Parathyroid adenoma (tissue), 2 donors: ENCODE results near the gene KPTN.

Experiments
- H2AFZ ChIP-seq: fragments of 300-600 bp; sonication (generic); one replicate; pipeline ENCODE4 v1.7.0; 2017; ENCODE audit warnings: antibody characterized with exemption, mild to moderate bottlenecking
- H3K27ac ChIP-seq: fragments of 300-600 bp; sonication (generic); one replicate; pipeline ENCODE4 v1.7.0; 2017
- H3K27me3 ChIP-seq: fragments of 300-600 bp; sonication (generic); one replicate; pipeline ENCODE4 v1.7.0; 2017; ENCODE audit warnings: low read length; ENCODE audit not compliant: control insufficient read depth, insufficient read depth
- H3K36me3 ChIP-seq: fragments of 300-600 bp; sonication (generic); one replicate; pipeline ENCODE4 v1.7.0; 2017; ENCODE audit warnings: low read length; ENCODE audit not compliant: control insufficient read depth, insufficient read depth
- H3K4me1 ChIP-seq: fragments of 300-600 bp; sonication (generic); one replicate; pipeline ENCODE4 v1.7.0; 2017; ENCODE audit warnings: control low read depth
- H3K4me2 ChIP-seq: fragments of 300-600 bp; sonication (generic); one replicate; pipeline ENCODE4 v1.7.0; 2017; ENCODE audit warnings: low read length
- H3K4me3 ChIP-seq: fragments of 300-600 bp; sonication (generic); one replicate; pipeline ENCODE4 v1.7.0; 2017; ENCODE audit warnings: low read depth, low read length
- H3K79me2 ChIP-seq: fragments of 300-600 bp; sonication (generic); one replicate; pipeline ENCODE4 v1.7.0; 2017; ENCODE audit warnings: control low read depth
- H3K9ac ChIP-seq: fragments of 300-600 bp; sonication (generic); one replicate; pipeline ENCODE4 v1.7.0; 2017; ENCODE audit warnings: mild to moderate bottlenecking
- H3K9me3 ChIP-seq: fragments of 300-600 bp; sonication (generic); one replicate; pipeline ENCODE4 v1.7.0; 2017; ENCODE audit warnings: low read length; ENCODE audit not compliant: control insufficient read depth
- CTCF ChIP-seq: fragments of 300-600 bp; sonication (generic); IDR thresholded peaks from one replicate; pipeline ENCODE4 v1.7.0; 2017; ENCODE audit warnings: antibody characterized with exemption, mild to moderate bottlenecking
- donor health status: primary hyperparathyroidism.

The KPTN gene

DNA sequence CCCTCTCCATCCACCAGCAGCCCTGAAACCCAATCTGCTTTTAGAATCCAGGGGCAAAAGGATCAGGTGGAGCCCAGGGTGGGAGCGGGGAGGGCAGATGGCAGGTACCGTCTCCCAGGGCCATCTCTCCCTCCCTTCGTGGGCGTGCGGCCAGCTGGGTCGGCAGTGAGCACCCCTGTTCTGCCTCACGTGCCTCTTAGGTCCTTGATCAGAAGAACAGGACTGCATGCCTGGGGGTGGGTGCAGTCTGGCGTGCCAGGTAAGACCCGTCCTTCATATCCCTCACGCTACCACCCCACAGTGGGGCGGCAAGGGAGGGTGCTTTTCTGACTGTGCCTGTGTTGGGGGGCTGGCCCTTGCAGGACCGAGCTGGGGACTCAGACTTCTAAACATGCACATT is 14.3 kb downstream of the KPTN start:
- Histone ChIP-seq H3K4me3 (no peak overlapping the region), H3K9ac (no peak overlapping the region), H3K79me2 (no peaks in the 10 kb centered on the region), H3K4me1 (peaks cover 5% of the 10 kb centered on the region), H3K36me3 (no peaks in the 10 kb centered on the region), H3K27me3 (peaks cover 1% of the 10 kb centered on the region), H3K27ac (no peak overlapping the region), H2AFZ (peak overlapping the region; percentile 9), H3K4me2 (no peak overlapping the region), H3K9me3 (no peaks in the 10 kb centered on the region)
- no peak for TF ChIP-seq CTCF

DNA sequence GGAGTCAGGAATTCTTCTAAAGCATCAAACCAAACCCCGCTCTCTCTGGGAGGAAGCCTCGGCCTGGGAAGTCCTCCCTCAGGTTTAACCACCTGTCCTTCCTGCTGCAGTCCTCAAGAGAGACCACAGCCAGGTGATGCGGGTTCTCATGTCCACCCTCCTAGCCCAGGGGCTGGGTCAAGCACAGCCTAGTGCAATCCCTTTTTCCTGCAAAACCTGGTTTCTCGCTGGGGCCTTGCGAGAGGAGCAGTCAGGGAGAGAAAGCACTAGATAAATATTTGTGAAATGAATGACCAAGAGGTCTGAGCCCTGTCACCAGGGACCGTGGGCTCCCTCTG is 14.7 kb downstream of the KPTN start:
- Histone ChIP-seq H3K27me3 (no peaks in the 10 kb centered on the region), H3K4me2 (no peak overlapping the region), H2AFZ (peak overlapping the region; percentile 9), H3K27ac (no peak overlapping the region), H3K9ac (no peak overlapping the region), H3K36me3 (no peaks in the 10 kb centered on the region), H3K4me3 (no peak overlapping the region), H3K79me2 (no peaks in the 10 kb centered on the region), H3K4me1 (peaks cover 5% of the 10 kb centered on the region), H3K9me3 (no peaks in the 10 kb centered on the region)
- TF ChIP-seq CTCF = no peak

DNA sequence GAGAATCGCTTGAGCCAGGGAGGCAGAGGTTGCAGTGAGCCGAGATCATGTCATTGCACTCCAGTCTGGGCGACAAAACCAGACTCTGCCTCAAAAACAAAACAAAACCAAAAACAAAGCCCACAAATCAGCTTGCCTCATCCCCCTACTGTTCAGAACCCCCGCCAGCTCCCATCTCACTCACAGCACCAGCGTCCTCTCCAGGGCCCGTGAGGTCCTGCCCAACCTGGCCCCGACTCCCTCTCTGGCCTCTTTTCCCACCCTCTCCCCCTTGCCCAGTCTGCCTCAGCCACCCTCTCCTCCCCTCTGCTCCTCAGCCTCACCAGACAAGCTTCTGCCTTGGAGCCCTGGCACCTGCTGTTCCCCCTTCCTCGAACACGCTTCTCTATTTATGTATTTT is 16.1 kb downstream of the KPTN start:
- Histone ChIP-seq H3K36me3 (no peaks in the 10 kb centered on the region), H3K4me2 (no peak overlapping the region), H3K27me3 (no peaks in the 10 kb centered on the region), H3K4me3 (no peak overlapping the region), H3K27ac (no peak overlapping the region), H3K9me3 (no peaks in the 10 kb centered on the region), H3K4me1 (peaks cover 5% of the 10 kb centered on the region), H3K79me2 (no peaks in the 10 kb centered on the region), H2AFZ (no peak overlapping the region), H3K9ac (no peak overlapping the region)
- no peak for TF ChIP-seq CTCF

GRCh38 chr19:47465957-47466356 is 18.1 kb downstream of the KPTN start:
- H3K27me3 ChIP-seq = no peaks in the 10 kb centered on the region
- no peak overlapping the region for H3K4me2 ChIP-seq
- no peaks in the 10 kb centered on the region for H3K36me3 ChIP-seq
- no peaks in the 10 kb centered on the region for H3K79me2 ChIP-seq
- no peak overlapping the region for H3K9ac ChIP-seq
- peaks cover 2% of the 10 kb centered on the region for H3K4me1 ChIP-seq
- no peak for TF ChIP-seq CTCF
- H3K9me3 ChIP-seq = no peaks in the 10 kb centered on the region
- H2AFZ ChIP-seq = no peak overlapping the region
- no peak overlapping the region for H3K27ac ChIP-seq
- no peak overlapping the region for H3K4me3 ChIP-seq

DNA sequence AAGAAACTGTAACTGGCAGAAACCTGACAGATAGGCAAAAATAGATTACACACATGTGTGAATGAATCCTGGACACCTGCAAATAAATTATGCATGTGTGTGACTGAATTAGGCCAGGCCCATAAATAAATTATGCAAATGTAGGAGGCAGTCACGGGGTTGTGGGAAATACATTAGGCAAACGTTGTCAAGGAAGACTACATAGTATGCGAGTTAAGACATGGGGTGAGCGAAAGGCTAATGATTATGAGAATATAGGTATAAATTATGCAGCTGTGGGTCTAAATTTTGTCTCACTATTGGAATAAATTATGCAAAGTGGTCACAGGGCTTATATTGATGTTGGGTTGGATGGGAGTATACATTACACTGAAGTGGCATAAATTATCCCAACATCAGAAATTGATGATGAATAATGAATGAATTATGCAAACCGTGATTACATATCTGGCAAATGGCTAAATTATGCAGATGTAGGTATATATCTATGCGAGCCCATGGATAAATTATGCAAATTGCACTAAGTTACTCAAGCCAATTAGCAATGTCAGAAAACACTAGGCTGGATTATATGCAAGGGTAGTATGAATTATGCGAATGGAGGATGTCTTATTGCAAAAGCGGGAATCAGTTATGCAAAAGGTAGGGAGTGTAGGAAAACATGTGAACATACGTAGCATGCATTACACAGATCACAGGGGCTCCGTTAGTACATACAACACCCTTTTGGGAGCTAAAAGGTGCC is 19.2 kb downstream of the KPTN start:
- H3K27me3 ChIP-seq = no peaks in the 10 kb centered on the region
- H3K4me1 ChIP-seq = no peaks in the 10 kb centered on the region
- no peak overlapping the region for H3K9ac ChIP-seq
- H2AFZ ChIP-seq = no peak overlapping the region
- no peak for TF ChIP-seq CTCF
- no peak overlapping the region for H3K4me3 ChIP-seq
- H3K9me3 ChIP-seq = no peaks in the 10 kb centered on the region
- H3K4me2 ChIP-seq = no peak overlapping the region
- no peaks in the 10 kb centered on the region for H3K79me2 ChIP-seq
- H3K36me3 ChIP-seq = no peaks in the 10 kb centered on the region
- H3K27ac ChIP-seq = no peak overlapping the region
